HCT116 (cell line): Measurements from ENCODE around the gene EPHA2.
A peak's percentile ranks its signal among the peaks of the same experiment; 100 is the strongest.

Experiments used
- ATF3 ChIP-seq: IDR thresholded peaks from 2 replicates; pipeline ENCODE4 v1.6.1; 2012
- CTCF ChIP-seq, 3 experiments: fragments of 200-600 bp in 1 of 3; sonication (generic) in 1 of 3; IDR thresholded peaks in 2 of 3; conservative IDR thresholded peaks in 1 of 3; 2 replicates each; pipeline ENCODE4 v1.5.1; 2012 to 2017; ENCODE audit warnings: low read depth in 2 of 3, low read length in 2 of 3, antibody characterized with exemption in 1 of 3, borderline replicate concordance in 1 of 3, control low read depth in 1 of 3, mild to moderate bottlenecking in 1 of 3, mixed read lengths in 1 of 3, mixed run types in 1 of 3, moderate library complexity in 1 of 3; ENCODE audit not compliant: insufficient read depth in 1 of 3
- EZH2 ChIP-seq: fragments of 200-600 bp; sonication (generic); IDR thresholded peaks from 2 replicates; pipeline ENCODE4 v1.6.1; 2017; ENCODE audit warnings: antibody characterized with exemption, mixed run types
- EZH2phosphoT487 ChIP-seq: fragments of 200-600 bp; IDR thresholded peaks from 2 replicates; pipeline ENCODE4 v1.6.1; 2018; ENCODE audit warnings: antibody characterized with exemption, borderline replicate concordance
- FOSL1 ChIP-seq: IDR thresholded peaks from 2 replicates; pipeline ENCODE4 v1.6.1; 2012; ENCODE audit warnings: low read depth
- POLR2A ChIP-seq: IDR thresholded peaks from 2 replicates; pipeline ENCODE4 v1.7.0; 2011; ENCODE audit warnings: borderline replicate concordance; ENCODE audit not compliant: insufficient read depth, insufficient read length; ENCODE audit errors: extremely low read depth
- POLR2AphosphoS5 ChIP-seq: IDR thresholded peaks from 2 replicates; pipeline ENCODE4 v1.6.1; 2011; ENCODE audit warnings: mild to moderate bottlenecking, low read depth, low read length, moderate library complexity
- REST ChIP-seq: IDR thresholded peaks from 2 replicates; pipeline ENCODE4 v1.6.1; 2012; ENCODE audit warnings: low read depth
- SRF ChIP-seq: IDR thresholded peaks from 2 replicates; pipeline ENCODE4 v1.6.1; 2012; ENCODE audit warnings: low read depth

- no peak for TF ChIP-seq CTCF (IDR thresholded peaks at IDR 0.05 in 2 of 3, conservative IDR thresholded peaks at IDR 0.05 in 1 of 3; ENCODE audit: borderline replicate concordance in 1 of 3, insufficient read depth in 1 of 3, low read depth in 2 of 3, low read length in 2 of 3)
- TF ChIP-seq POLR2AphosphoS5: 0 out of 2 replicates have a peak, but pooled peaks have one; percentile 7
- TF ChIP-seq EZH2phosphoT487: no peak
- TF ChIP-seq POLR2A: no peak
- no peak for TF ChIP-seq REST
- no peak for TF ChIP-seq ATF3
- TF ChIP-seq EZH2: no peak
- no peak for TF ChIP-seq FOSL1
- no peak for TF ChIP-seq SRF
These were observed 3.3 kb downstream of the EPHA2 start for GRCh38 chr1:16152481-16153087.
